ENCODE results near the gene SFXN5.
"Not testable (repeated sequence)": the region's sequence is repeated elsewhere in the genome, so short reads cannot be mapped to it uniquely, and the experiment has no call there.

The SFXN5 gene

GRCh38 chr2:73065070-73065469, 6.4 kb downstream of the SFXN5 start:
- DNase-seq; in situ Hi-C loops (cut with HindIII; ENCODE audit: low pct_ligation_motif_present, low pct_unique_long_range_greater_than_20kb, low sequenced_read_pairs): not testable (repeated sequence)

- DNase-seq: peak; percentile 88
- in situ Hi-C loops (cut with HindIII; ENCODE audit: low pct_ligation_motif_present, low pct_unique_long_range_greater_than_20kb, low sequenced_read_pairs): no loop called here
Observed at GRCh38 chr2:73063909-73064875, 7.3 kb downstream of the SFXN5 start.

- in situ Hi-C loops (cut with HindIII; ENCODE audit: low pct_ligation_motif_present, low pct_unique_long_range_greater_than_20kb, low sequenced_read_pairs): no loop called here
Observed at GRCh38 chr2:73063472-73063871, 8.0 kb downstream of the SFXN5 start.

DNA sequence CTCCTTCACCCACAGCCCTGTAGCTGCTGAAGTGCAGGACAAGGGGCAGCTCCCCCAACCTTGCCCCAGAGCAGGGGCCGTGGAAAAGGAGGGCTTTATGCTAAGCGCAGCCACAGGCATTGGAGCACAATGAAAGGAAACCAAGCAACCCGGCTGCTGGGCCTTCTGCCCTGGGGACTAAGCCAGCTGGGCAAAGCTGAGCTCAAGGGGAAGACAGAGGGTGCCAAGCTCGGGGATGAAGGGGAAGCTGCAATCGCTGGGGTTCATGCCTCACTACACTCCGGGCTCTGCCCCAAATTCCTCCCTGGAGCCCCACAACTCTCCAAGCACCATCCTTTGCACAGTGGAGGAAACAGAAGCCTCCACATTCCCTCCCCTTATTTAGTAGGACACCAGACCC, 12.4 kb downstream of the SFXN5 start:
- in situ Hi-C loops (cut with HindIII; ENCODE audit: low pct_ligation_motif_present, low pct_unique_long_range_greater_than_20kb, low sequenced_read_pairs): no loop called here
- DNase-seq: no peak

More at GRCh38 chr2:73063472-73063871, 8.0 kb downstream of the SFXN5 start:
- DNase-seq: no peak

DNA sequence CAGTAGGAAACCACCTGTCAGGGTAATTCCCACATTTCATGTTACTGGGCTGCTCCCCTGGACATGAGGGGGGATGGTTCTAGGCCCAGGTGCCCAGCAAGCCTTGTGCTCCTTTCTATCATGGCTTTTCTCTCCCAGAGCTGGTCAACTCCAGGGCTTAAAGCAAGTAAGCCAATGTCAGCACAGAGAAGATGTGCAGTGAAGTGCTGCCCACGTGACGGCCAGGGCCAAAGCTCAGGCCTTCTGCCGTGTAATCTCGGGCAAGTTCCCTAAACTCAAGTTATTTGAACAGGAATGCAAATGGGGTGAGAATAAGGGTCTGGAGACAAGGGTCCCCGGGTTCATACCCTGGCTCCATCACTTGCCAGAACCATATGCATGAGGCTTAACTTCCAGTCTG, 16.5 kb downstream of the SFXN5 start:
- in situ Hi-C loops (cut with HindIII; ENCODE audit: low pct_ligation_motif_present, low pct_unique_long_range_greater_than_20kb, low sequenced_read_pairs): no loop called here
- DNase-seq: no peak

DNA sequence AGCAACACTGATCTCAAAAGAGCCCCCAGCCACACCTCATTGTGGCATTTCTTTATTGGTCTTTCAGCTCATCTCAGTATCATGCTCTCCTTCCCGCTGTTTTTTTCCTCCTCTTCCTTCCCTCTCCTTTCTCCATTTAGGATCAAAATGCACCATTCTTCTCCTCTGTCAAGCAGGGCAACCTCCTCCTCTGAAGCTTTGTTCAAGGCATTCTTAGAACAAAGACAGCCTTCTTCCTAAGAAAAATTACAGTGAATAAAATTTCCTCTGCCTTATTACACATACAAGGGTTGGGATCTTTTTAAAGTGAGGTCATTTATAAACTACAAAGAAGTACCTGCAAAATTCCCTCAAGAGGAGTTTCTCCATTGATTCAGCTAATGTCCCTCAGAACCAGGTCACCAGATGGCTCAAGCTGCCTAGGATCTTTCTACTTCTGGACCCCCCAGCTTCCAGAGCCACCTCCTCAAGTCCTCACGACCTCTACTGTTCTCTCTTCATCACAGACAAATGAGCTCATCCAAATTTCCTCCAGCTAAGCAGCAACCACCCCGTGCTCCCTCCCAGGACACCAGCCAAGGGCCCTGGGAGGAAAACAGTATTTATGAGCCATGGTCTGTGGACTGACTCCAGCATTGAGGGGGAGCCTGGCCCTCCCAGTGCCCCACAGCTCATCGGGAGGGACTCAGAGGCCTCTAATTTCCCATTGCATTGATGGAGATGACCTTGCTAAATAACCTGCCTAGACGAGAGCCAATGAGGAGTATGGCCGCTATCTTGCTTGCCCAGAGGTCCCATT, 18.0 kb downstream of the SFXN5 start:
- DNase-seq: no peak
- in situ Hi-C loops (cut with HindIII; ENCODE audit: low pct_ligation_motif_present, low pct_unique_long_range_greater_than_20kb, low sequenced_read_pairs): no loop called here

DNA sequence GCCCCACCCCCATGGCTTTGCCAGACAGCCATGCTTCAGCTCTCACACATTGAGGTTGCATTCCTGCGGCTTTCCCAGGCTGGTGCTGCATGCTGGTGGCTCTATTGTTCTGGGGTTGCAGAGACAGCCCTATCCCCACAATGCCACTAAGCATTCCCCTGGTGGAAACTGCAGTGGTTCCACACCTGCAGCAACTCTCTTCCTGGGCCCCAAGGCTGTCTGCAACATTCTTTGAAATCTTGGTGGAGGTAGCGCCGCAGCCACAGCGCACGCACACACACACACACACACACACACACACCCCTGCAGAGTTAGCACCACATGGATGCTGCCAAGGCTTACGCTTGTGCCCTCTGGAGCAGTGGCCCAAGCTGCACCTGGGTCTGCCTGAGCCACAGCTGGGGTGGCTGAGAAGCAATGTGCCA, 21.4 kb downstream of the SFXN5 start:
- no peak for DNase-seq
- in situ Hi-C loops (cut with HindIII; ENCODE audit: low pct_ligation_motif_present, low pct_unique_long_range_greater_than_20kb, low sequenced_read_pairs): no loop called here

DNA sequence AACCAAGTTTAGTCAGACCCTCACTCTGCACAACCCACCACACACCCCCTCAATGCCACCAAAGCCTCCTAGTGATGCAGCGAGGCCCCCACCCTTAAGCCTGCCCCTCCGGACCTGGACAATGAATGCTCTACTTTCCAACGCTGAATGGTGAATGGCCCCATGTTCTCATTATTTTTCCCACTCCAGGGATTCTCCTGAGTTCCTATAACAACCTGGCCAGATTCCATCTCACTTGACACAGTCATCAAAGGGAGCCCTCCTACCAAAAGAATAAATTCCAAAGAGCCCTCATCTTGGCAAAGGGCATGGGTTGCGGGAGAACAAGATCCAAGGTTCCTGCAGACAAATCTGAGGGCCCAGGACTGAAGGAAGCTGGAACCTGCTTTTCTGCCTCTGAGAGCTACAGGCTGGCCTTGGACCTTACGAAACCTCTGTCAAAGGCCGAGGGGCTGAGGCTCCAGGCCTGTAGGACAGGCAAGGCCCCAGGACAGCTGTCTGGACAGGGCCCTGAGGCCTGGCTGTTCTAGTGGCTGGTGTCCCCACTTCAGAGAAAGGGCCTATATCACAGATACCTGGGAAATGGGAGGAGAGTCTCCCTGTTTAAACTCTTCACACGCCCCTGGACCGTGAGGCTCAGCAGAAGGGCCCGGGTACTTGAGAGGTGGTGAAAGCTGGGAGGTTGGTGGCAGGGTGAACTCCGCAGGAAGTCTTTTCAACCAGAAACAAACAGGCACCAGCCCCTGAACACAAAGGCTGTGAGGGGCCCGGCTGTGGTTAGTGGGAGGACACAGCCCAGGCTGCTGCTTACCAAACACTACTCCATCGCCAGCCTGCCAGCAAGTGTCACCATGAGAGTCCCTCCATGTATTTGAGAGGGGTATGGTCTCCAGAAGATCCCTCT, 27.3 kb downstream of the SFXN5 start:
- in situ Hi-C loops (cut with HindIII; ENCODE audit: low pct_ligation_motif_present, low pct_unique_long_range_greater_than_20kb, low sequenced_read_pairs): no loop called here
- DNase-seq: no peak

GRCh38 chr2:73043276-73043675, 28.2 kb downstream of the SFXN5 start:
- DNase-seq: no peak
- in situ Hi-C loops (cut with HindIII; ENCODE audit: low pct_ligation_motif_present, low pct_unique_long_range_greater_than_20kb, low sequenced_read_pairs): no loop called here

GRCh38 chr2:73037947-73038585, 33.4 kb downstream of the SFXN5 start:
- in situ Hi-C loops (cut with HindIII; ENCODE audit: low pct_ligation_motif_present, low pct_unique_long_range_greater_than_20kb, low sequenced_read_pairs): no loop called here

DNA sequence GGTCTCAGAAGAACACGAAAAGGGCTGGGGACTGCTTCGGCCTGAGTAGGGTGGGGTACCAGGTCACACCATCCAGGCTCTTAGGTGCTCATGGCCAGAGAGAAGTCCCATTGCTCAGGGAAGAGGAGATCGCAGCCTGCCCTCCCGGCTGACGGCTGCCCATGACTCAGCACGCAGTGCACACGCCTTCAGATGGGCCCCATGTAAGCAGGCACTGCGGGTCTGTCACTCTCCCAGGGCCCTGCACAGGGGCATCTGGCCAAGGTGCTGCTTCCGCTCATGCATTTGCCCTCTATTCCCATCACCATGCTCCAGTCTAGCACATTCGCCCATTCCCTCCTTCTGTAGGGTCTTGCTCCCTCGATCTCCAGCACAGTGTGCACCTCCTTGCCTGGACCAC, 34.7 kb downstream of the SFXN5 start:
- DNase-seq: no peak
- in situ Hi-C loops (cut with HindIII; ENCODE audit: low pct_ligation_motif_present, low pct_unique_long_range_greater_than_20kb, low sequenced_read_pairs): no loop called here

More at GRCh38 chr2:73037947-73038585, 33.4 kb downstream of the SFXN5 start:
- no peak for DNase-seq

GRCh38 chr2:73035899-73036711, 35.4 kb downstream of the SFXN5 start:
- peak; percentile 24 for DNase-seq

DNA sequence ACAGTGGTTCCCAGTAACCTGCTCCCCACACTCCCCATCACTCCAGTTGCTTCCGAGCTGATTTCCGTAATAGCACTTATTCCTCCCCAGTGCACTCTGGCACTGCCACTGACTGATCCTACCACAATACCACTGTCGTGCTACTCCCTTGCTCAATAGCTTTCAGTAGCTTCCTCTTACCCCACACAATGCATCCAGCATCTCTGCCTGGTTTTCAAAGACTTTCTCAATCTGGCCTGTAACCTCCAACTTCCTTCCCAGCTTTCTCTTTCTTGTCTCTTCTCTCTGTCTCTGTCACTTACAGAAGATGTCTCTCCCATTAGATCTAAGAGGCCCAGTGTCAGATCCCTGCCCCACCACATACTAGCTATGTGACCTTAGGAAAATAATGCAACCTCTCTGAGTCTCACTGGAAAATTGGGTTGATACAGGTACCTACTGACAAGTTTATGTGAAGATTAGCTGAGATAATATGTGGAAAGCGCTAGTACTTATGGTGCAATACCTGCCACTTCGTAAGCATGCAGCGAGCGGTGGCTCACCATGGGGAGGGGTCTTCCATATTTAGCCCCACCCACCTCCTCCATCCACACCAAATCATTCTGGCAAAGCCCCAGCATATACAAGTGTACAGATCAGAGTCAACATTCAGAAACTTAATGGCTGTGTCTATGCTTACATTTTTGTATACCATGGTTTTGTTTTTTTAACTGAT, 36.7 kb downstream of the SFXN5 start:
- in situ Hi-C loops (cut with HindIII; ENCODE audit: low pct_ligation_motif_present, low pct_unique_long_range_greater_than_20kb, low sequenced_read_pairs): no loop called here
- no peak for DNase-seq

More at GRCh38 chr2:73035899-73036711, 35.4 kb downstream of the SFXN5 start:
- in situ Hi-C loops (cut with HindIII; ENCODE audit: low pct_ligation_motif_present, low pct_unique_long_range_greater_than_20kb, low sequenced_read_pairs): no loop called here

DNA sequence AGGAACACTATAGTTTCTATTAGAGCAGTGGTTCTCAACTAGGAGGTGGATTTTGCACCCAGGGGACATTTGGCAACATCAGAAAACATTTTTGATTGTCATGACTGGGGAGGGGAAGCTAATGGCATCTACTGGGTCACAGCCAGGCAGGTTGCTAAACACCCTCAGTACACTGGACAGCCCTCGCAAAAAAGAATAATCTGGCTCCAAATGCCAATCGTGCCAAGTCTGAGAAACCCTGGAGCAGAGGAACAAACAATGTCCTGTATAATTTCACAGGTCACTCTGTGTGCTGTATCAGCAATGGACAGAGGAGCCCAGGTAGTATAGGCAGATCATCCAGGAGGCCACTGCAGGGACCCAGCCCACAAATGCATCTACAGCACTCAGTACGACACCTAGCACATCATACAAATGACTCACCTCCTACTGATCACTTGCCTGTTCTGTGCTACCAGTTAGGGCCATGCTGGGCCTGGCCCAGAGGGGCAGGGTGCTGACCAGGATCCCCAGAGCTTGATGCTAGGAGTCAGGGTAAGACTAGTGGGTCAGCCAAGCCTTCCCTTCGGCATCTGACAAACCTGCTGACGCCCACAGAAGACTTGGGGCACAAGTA, 37.6 kb downstream of the SFXN5 start:
- in situ Hi-C loops (cut with HindIII; ENCODE audit: low pct_ligation_motif_present, low pct_unique_long_range_greater_than_20kb, low sequenced_read_pairs): no loop called here
- DNase-seq: no peak

DNA sequence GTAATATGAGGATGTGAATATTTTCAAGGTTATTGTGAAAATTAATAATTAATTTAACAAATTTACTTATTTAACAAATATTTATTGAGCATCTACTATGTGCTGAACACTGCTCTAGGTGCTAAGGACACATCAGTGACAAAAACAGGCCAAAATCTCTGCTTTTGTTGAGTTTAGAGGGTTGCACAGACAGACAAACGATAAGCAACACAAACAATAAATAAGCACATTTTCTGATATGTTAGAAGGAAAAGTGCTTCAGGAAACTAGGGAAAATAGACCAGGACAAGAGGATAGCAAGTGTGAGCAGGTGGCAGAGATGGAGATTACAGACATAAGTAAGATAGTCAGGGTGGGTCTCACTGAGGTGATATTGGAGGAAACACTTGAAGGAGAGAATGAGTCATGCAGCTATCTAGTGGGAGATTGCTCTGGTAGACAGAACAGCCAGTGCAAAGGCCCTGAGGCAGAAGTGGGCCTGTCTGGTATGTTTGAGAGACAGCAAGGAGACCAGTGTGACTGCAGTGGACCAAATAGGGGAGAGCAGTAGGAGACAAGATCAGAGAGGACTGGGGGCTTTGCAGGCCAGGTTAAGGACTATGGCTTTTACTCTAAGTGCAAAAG, 38.3 kb downstream of the SFXN5 start:
- no peak for DNase-seq
- in situ Hi-C loops (cut with HindIII; ENCODE audit: low pct_ligation_motif_present, low pct_unique_long_range_greater_than_20kb, low sequenced_read_pairs): no loop called here

DNA sequence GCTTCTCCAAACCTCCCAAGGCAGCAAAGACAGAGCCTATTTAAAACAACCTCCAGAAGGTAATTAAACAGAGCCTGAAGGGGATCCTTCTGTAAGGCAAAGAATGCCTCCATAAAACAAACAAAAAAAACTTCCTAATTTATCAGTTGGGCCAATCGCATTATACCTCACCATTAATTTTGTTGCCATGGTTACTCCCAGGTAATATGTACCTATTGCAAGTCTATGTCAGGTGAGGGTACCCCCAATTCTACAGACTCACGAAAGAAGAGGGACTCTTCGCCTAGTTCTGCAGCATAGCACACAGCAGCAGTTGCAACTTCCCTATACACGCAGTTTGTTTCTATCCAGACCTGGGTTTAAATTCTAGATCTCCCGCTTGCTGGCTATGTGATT, 38.8 kb downstream of the SFXN5 start:
- in situ Hi-C loops (cut with HindIII; ENCODE audit: low pct_ligation_motif_present, low pct_unique_long_range_greater_than_20kb, low sequenced_read_pairs): no loop called here
- no peak for DNase-seq
